ENCODE measurements around the gene ISLR2.

The ISLR2 gene

DNA sequence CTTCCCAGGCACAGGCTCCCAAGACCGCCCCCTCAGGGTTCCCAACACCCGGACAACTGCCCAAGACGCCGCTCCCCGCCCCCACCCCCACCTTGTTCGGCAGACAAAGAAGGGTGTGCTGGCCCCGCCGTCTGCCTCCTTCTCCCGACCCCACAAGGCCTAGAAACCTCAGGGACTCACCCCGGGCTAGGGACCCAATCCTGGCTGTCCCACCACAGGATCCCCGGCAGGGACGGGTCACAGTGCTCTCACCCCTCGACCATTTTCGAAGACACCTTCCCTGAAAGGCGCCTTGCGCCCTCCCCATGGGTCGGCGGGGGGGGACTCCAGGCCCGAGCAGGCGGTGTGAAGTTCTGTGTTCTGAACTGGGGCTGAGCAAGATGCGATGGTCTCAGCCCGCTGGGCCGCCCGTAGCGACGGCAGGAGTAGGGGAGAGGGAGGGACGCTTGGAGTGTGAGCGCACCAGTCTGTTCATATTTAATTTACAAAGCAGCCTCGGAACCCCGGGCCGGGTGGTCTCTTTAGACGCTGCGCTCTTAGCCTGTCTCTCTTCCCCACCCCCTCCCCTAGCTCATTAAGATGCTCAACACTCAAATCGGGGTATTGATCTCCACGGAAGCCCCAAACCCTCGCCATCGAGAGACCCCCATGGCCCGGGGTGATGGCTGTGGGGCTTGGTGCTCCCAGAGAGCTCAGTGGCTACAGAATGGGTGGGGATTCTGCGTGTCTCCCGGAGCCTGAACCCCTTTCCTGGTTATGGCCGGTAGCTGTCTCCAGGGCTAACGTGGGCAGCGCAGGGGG lies 1.4 kb upstream of the ISLR2 start:
- in situ Hi-C loops (cut with MboI; ENCODE audit: low sequenced_read_pairs) = loop anchor here (25.0 kb wide), 1 partner anchor 183 kb away; no protein-coding TSS in a partner anchor

DNA sequence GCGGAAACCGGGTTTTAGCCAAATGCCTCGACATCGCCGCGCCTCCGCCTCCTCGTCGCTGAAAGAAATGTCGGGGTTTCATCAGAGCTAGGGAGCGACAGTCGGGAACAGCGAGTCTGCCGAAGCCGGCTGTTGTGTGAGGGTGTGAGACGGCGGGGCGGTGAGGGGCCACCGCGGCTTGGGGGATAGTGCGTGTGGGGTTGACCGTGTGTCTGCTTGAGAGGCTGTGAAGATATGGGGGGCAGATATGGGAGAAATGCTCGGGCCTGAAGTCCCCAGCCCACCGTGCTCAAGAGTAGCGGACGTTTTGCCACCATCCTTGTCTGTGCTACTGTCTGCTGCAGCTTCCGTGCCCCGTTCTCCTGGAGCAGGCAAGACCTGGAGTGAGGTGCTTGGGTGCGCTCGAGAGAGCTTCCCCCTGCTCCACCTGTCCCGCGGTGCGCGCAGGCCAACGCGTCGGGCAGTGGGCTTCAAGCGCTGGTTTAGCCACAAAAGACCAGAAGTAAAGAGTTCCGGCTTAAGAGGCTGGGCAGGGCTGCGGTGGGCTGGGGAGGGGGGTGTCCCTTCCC lies 716 bp upstream of the ISLR2 start:
- in situ Hi-C loops (cut with MboI; ENCODE audit: low sequenced_read_pairs) = loop anchor here (25.0 kb wide), 1 partner anchor 183 kb away; no protein-coding TSS in a partner anchor

DNA sequence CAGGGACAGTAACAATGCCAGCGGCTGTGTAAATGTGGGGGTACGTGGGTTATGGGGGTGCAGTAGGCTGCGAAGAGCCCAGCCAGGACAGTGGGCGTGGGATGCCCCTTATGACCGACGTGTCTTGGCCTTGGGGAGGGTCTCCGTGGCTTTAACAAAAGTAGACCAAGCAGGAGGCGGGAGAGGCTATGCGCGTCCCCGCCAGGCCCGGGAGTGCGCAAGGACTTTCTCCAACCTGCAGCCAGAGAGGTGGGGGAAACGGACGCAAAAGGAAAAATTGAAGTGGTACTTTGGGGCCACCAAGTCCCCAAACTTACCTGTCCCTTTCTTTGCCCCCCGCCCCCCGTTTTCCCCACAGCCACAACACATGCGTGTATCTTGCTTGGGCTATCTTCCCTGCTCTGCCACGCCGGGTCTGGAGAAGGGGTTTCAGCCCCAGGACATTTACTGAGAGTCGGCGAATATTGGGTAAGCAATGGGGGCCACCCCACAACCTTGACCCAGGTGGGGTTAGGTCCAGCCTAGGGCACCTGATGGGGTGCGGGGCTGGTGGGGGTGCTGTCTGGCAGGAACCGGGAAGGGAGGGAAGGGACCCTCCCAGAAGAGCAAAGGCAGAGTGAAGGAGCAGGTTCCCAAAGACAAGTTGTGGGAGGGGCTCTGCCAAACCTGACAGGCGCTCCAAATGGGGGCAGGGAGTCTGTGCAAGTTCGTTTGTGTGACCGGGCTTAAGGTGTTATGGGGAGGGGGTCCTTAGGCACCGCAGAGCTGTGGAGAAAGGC lies 652 bp downstream of the ISLR2 start:
- in situ Hi-C loops (cut with MboI; ENCODE audit: low sequenced_read_pairs) = loop anchor here (25.0 kb wide), 1 partner anchor 181 kb away; no protein-coding TSS in a partner anchor

DNA sequence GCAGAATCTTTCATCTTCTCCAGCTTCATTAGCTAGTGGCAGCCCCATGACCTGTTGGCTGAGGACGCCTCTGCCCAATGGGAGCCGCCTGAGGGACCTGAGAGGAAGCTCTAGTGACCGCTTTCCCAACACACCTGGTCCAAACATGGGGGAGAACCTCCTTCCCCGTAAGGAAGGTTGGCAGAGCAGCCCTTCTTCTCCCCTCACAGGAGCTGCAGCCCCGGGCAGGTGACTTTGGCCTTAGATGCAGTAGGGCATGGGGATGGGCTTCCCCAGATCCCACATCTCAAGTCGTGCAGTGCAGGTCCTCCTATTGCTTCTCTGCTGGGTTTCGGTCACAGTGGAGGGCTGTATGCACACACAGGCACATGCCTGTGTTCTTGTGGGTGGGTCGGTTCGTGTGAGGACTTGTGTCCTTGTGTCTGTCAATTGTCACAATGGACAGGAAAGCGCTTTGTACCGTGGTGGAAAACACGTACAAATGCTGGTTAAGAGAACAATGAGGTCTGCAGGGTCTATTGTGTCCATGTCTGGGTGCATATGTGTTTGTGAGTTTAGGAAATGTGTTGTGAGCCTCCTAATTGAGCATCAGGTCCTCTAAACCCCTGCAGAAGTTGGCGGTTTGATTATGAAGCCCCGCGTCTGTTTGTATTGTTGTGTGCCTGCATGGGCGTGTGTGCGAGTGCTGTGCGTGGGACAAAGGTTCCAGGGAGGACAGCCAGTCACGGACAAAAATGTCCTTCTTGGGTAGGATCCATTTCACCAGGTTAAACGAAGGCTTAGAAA lies 1.4 kb downstream of the ISLR2 start:
- in situ Hi-C loops (cut with MboI; ENCODE audit: low sequenced_read_pairs) = loop anchor here (25.0 kb wide), 1 partner anchor 180 kb away; no protein-coding TSS in a partner anchor

DNA sequence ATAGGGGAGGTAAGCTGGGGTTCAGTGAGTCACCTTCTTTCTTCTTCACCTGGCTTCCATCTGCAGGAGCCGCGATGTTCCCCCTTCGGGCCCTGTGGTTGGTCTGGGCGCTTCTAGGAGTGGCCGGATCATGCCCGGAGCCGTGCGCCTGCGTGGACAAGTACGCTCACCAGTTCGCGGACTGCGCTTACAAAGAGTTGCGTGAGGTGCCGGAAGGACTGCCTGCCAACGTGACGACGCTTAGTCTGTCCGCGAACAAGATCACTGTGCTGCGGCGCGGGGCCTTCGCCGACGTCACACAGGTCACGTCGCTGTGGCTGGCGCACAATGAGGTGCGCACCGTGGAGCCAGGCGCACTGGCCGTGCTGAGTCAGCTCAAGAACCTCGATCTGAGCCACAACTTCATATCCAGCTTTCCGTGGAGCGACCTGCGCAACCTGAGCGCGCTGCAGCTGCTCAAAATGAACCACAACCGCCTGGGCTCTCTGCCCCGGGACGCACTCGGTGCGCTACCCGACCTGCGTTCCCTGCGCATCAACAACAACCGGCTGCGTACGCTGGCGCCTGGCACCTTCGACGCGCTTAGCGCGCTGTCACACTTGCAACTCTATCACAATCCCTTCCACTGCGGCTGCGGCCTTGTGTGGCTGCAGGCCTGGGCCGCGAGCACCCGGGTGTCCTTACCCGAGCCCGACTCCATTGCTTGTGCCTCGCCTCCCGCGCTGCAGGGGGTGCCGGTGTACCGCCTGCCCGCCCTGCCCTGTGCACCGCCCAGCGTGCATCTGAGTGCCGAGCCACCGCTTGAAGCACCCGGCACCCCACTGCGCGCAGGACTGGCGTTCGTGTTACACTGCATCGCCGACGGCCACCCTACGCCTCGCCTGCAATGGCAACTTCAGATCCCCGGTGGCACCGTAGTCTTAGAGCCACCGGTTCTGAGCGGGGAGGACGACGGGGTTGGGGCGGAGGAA lies 2.6 kb downstream of the ISLR2 start:
- in situ Hi-C loops (cut with MboI; ENCODE audit: low sequenced_read_pairs) = loop anchor here (25.0 kb wide), 1 partner anchor 179 kb away; no protein-coding TSS in a partner anchor

DNA sequence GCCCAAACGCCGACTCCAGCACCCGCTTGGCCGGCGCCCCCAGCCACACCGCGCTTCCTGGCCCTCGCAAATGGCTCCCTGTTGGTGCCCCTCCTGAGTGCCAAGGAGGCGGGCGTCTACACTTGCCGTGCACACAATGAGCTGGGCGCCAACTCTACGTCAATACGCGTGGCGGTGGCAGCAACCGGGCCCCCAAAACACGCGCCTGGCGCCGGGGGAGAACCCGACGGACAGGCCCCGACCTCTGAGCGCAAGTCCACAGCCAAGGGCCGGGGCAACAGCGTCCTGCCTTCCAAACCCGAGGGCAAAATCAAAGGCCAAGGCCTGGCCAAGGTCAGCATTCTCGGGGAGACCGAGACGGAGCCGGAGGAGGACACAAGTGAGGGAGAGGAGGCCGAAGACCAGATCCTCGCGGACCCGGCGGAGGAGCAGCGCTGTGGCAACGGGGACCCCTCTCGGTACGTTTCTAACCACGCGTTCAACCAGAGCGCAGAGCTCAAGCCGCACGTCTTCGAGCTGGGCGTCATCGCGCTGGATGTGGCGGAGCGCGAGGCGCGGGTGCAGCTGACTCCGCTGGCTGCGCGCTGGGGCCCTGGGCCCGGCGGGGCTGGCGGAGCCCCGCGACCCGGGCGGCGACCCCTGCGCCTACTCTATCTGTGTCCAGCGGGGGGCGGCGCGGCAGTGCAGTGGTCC lies 3.5 kb downstream of the ISLR2 start:
- in situ Hi-C loops (cut with MboI; ENCODE audit: low sequenced_read_pairs) = loop anchor here (25.0 kb wide), 1 partner anchor 178 kb away; no protein-coding TSS in a partner anchor

DNA sequence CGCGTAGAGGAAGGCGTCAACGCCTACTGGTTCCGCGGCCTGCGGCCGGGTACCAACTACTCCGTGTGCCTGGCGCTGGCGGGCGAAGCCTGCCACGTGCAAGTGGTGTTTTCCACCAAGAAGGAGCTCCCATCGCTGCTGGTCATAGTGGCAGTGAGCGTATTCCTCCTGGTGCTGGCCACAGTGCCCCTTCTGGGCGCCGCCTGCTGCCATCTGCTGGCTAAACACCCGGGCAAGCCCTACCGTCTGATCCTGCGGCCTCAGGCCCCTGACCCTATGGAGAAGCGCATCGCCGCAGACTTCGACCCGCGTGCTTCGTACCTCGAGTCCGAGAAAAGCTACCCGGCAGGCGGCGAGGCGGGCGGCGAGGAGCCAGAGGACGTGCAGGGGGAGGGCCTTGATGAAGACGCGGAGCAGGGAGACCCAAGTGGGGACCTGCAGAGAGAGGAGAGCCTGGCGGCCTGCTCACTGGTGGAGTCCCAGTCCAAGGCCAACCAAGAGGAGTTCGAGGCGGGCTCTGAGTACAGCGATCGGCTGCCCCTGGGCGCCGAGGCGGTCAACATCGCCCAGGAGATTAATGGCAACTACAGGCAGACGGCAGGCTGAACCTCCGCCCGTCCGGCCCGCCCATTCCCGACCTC lies 4.1 kb downstream of the ISLR2 start:
- in situ Hi-C loops (cut with MboI; ENCODE audit: low sequenced_read_pairs) = loop anchor here (25.0 kb wide), 1 partner anchor 178 kb away; no protein-coding TSS in a partner anchor

DNA sequence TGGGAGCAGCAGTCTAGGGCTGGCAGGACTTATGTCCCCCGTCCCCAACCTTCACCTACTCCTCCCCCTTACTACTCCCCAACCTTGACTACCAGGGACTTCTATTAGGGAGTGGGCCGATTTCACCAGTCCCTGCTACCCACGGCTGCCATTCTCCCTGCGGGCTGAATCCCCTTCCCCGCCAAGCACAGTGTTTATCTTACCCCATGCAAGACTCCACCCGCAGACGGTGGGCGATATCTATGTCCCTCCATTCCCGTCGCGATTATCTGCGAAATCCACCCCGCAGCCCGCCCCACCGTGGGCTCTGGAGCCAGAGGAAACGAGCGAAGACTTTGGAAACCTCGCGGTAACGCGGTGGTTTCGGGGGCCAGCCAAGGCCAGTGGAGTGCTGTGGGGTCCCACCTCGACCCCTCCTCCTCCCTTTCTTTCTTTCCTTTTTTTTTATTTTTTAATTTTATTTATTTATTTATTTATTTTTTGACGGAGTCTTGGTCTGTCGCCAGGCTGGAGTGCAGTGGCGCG lies 4.7 kb downstream of the ISLR2 start:
- in situ Hi-C loops (cut with MboI; ENCODE audit: low sequenced_read_pairs) = loop anchor here (25.0 kb wide), 1 partner anchor 177 kb away; no protein-coding TSS in a partner anchor

DNA sequence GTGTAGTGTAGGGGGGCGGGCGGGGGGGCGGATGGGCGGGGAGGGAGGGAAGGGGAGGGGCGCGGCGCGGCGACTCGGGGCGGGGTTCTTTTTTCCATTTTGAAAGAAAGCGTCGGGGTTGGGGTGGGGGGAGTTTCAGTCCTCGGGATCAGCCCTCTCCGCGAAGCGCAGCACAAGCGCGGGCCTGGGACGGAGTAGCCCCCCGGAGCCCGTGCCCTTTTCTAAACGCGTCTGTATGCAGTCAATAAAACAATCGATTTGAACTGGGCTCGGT lies 6.1 kb downstream of the ISLR2 start:
- in situ Hi-C loops (cut with MboI; ENCODE audit: low sequenced_read_pairs) = loop anchor here (25.0 kb wide), 1 partner anchor 176 kb away; no protein-coding TSS in a partner anchor

DNA sequence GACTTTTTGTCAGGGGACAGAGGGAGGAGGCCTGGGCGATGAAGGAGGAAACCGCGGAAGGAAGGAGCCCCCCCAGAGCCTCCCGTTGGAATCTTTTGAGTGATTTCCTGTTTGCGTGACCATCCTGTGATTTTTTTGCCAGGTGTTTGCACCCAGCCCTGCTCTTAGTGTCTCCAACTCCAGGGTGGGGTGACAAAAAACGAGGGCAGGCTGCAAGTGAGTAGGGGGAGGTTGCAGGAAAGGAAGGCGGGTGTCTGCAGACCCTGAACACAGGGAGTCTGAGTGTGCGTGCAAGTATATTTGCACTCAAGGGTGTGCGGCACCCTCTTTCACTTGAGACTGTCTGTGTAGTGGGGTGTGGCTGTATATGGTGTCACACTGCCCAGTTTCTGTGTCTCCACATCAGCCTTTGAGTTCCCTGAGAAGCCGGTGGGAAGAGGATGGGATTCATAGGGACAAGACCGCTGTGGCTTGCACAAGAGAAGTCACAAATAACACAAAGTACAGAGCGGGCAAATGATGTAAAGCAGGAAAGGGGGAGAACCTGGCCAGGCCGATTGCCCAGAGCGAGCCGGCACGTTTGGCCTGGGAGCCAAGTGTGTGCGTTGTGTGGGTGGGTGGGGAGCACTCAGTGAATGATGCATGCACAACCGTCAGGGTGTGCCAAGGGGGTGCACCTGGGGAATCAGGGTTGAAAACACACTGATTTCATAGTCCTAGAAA lies 6.6 kb downstream of the ISLR2 start:
- in situ Hi-C loops (cut with MboI; ENCODE audit: low sequenced_read_pairs) = loop anchor here (25.0 kb wide), 1 partner anchor 175 kb away; no protein-coding TSS in a partner anchor

DNA sequence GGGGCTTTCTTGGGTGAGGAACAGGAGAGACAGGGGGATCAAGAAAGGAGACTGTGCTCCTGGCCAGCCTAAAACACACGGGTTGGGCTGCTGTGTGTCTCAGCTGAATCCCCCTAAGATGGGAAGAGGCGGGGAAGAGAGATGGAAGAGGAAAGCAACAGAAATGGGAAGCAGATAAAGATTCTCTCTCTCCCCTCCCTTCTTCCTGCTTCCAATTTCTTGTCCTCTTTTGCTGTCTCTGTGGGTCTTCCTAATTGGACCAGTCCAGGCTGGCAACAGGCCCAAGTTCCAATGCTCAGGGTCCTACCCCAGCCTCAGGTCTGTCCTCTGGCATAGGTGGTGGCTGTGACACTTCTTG lies 7.1 kb downstream of the ISLR2 start:
- in situ Hi-C loops (cut with MboI; ENCODE audit: low sequenced_read_pairs) = loop anchor here (25.0 kb wide), 1 partner anchor 175 kb away; no protein-coding TSS in a partner anchor

DNA sequence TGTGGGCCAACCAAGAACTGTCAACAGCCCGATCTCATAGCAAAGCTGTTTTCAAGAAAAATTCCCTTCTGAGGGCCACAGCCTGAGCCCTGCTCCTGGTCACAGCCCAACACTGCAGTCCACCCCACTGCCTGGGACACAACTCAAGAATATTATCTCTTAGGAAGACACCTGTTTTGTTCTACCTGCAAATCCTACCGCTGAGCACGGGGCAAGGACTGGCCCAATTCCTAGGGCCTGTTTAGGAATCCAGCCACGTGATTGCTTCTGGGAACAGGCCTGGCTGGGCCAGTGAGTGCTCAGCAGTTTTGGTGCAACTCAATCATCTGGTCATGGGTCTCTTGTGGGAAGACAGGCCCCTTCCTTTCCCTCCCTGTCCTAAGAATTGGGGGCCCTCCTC lies 8.3 kb downstream of the ISLR2 start:
- in situ Hi-C loops (cut with MboI; ENCODE audit: low sequenced_read_pairs) = loop anchor here (25.0 kb wide), 1 partner anchor 174 kb away; no protein-coding TSS in a partner anchor

DNA sequence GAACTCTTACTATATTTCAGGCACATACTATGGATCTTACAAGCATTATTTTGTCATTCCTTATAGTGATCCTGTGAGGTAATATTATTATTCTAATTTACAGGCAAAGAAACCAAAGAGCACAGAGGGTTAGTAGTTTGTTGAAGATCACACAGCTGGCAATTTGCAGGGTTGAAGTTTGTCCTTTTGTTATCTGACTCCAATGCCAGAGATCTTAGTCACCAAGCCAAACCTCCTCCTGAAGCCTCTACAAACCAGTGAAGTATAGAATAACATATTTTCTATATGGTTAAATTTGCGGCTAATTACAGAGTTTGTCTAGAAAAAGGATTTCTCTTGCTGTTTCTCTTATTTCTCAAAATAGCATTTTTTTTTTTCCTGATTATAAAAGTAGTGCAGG lies 11.2 kb downstream of the ISLR2 start:
- in situ Hi-C loops (cut with MboI; ENCODE audit: low sequenced_read_pairs) = loop anchor here (25.0 kb wide), 1 partner anchor 171 kb away; no protein-coding TSS in a partner anchor

DNA sequence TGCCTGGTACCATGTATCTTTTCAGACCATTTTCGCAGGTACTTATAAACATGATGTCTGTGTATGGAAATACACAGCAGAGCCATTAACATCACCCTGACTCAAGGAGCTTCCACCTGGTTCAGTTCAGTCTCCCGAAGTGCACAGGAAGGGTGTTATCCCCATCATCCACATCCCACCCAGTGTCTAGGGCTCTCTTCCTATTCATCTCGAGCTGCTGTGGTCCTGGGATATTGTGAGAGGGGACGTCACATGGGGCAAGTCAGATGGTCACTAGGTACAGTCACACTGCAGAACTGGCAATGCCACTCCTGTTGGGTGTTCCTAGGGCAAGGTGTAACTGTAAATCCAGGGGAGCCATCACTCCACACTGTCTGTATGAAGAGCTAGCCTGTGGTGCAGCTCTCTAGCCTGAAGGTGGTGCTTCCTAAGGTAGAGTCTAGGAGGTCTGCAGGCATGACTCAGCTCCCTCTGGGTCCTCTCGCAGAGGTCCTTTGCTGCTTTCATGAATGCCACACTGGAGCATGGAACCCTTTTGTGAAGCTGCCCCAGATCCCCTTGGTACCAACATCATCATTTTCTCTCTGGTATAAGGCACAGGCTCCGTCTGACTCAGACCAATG lies 13.9 kb downstream of the ISLR2 start:
- in situ Hi-C loops (cut with MboI; ENCODE audit: low sequenced_read_pairs) = loop anchor here (25.0 kb wide), 1 partner anchor 168 kb away; no protein-coding TSS in a partner anchor

DNA sequence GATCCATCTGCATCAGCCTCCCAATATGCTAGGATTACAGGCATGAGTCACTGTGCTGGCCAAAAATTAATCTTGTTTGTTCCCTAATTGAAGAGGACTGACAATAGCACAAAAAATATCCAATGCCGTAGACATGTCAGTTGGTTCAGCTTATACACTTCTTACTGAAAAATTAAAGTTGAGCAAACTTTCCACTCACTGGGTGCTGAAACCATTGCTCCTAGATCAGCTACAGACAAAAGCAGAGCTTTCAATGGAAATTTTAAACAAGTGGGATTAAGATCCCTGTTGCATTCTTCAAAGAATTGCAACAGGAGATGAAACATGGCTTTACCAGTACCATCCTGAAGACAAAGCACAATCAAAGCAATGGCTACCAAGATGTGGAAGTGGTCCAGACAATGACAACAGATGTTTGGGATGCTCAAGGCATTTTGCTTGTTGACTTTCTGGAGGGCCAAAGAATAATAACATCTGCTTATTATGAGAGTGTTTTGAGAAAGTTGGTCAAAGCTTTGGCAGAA lies 16.0 kb downstream of the ISLR2 start:
- in situ Hi-C loops (cut with MboI; ENCODE audit: low sequenced_read_pairs) = loop anchor here (25.0 kb wide), 1 partner anchor 166 kb away; no protein-coding TSS in a partner anchor

DNA sequence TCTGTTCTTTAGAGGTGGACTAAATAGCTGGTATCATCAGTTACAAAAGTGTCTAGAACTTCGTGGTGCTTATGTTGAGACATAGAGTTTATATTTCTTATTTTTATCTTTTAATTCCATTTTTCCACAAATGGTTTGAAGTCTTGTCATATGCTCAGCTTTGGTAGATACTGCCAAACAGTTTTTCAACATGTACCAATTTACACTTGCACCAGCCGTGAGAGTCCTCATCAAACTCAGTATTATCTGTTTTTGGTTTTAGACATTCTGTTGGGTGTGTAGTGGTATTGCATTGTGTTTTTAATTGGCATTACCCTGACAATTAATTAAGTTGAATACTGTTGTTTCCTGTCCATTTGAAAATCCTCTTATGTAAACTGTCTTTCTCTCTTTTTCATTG lies 16.7 kb downstream of the ISLR2 start:
- in situ Hi-C loops (cut with MboI; ENCODE audit: low sequenced_read_pairs) = loop anchor here (25.0 kb wide), 1 partner anchor 165 kb away; no protein-coding TSS in a partner anchor

All from HL-60/S4 (cell line).